ENCODE data around the gene PARG.
"Not testable (repeated sequence)": the region's sequence is repeated elsewhere in the genome, so short reads cannot be mapped to it uniquely, and the experiment has no call there.

PARG gene

GRCh38 chr10:49941447-49942338, at the start of gene PARG, which contains the start of gene TIMM23B:
TSS of gene PARG (minus strand) at chr10:49942027. CDS start at chr10:49941725, 302 bp downstream.
TSS of gene TIMM23B (plus strand) at chr10:49942053. CDS start at chr10:49942195, 142 bp downstream.
- DNase-seq: peak; percentile 86

- not testable (repeated sequence) for DNase-seq
Measured at GRCh38 chr10:49988376-49988775, 46.5 kb upstream of the PARG start, which contains the start of gene AGAP6. TSS of gene AGAP6 (plus strand) at chr10:49988406. CDS start at chr10:49988716, 310 bp downstream.

DNA sequence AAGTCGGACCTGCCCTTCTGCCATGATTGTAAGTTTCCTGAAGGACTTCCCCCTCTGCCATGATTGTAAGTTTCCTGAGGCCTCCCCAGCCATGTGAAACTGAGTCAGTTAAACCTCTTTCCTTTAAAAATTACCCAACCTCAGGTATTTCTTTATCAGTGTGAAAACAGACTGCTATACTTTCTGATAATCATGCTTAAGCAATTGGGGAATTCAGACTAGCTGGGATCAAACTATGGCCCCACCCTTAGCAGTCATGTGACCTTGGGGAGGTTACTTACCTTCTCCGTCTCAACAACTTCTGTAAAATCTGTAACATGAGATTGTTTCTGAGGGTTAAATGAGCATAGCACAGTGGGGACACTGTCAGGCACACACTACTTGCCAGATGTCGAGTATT, 45.4 kb upstream of the PARG start:
- DNase-seq: peak; percentile 4

- not testable (repeated sequence) for DNase-seq
Measured at GRCh38 chr10:49977756-49978155, 35.9 kb upstream of the PARG start.

DNA sequence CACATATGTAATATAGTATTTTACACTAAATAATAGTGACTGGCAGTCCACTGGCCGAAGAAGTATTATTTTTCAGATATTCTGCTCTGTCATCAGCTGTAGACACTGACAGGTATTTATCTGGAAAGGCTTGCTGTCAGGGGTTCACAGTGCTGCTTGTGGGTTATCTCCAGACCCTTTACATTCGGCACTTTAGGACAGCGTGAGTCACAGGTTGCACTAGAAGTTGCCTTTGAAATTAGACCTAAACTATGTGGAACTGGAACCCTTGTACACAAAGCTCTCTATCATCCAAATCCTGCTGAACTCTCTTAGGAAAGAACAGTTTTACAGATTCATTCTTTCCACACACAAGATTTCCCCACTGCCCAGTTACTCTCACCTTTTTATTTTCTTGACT, 30.3 kb upstream of the PARG start:
- not testable (repeated sequence) for DNase-seq

- DNase-seq: not testable (repeated sequence)
Measured at GRCh38 chr10:49971466-49971865, 29.6 kb upstream of the PARG start.

DNA sequence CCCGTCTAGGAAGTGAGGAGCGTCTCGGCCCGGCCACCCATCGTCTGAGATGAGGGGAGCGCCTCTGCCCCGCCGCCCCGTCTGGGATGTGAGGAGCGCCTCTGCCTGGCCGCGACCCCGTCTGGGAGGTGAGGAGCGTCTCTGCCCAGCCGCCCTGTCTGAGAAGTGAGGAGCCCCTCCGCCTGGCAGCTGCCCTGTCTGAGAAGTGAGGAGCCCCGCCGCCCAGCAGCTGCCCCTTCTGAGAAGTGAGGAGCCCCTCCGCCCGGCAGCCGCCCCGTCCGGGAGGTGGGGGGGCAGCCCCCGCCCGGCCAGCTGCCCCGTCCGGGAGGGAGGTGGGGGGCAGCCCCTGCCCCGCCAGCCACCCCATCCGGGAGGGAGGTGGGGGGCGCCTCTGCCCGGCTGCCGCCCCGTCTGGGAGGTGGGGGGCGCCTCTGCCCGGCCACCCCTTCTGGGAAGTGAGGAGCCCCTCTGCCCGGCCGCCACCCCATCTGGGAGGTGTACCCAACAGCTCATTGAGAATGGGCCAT, 28.6 kb upstream of the PARG start:
- not testable (repeated sequence) for DNase-seq

- peak; percentile 12 for DNase-seq
Measured at GRCh38 chr10:49953122-49953521, 11.3 kb upstream of the PARG start.

DNA sequence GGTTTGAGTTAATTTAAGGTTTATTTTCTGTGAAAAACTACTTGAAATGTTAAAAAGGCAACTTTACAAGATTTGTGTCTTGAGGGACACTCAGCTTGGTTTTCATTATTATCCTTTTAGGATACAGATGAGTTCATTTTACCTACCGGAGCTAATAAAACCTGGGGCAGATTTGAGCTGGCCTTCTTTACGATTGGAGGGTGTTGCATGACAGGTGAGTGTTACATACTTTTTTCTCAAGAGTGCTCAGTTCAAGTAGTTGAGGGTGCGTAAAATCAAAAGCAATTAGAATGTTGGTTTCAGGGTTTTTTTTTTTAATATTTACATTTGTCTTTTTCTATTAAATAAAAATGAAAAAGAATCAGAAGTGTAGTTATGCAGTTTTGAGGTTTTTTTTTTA, 10.2 kb upstream of the PARG start:
- DNase-seq: not testable (repeated sequence)

GRCh38 chr10:49948737-49949136, 6.9 kb upstream of the PARG start:
- DNase-seq: not testable (repeated sequence)

- DNase-seq: not testable (repeated sequence)
Measured at GRCh38 chr10:49948142-49948541, 6.3 kb upstream of the PARG start.

DNA sequence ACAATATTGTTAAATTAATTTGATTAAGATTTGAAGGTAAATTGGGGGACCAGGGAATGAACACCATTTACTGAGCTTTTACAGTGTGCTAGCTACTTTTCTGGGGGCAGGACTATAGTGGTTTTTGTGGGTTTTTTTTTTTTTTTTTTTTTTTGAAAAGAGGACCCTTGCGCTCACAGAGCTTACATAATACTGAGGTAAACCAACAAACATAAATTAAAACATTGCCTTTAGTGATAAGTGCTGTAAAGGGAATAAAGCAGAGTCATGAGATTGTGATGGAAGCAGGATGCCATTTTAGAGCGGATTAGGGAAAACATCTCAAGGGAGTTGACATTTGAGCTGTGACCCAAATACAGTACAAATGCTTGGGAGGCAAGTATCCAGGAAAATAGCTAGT, 1.8 kb upstream of the PARG start:
- DNase-seq: peak; percentile 22

DNA sequence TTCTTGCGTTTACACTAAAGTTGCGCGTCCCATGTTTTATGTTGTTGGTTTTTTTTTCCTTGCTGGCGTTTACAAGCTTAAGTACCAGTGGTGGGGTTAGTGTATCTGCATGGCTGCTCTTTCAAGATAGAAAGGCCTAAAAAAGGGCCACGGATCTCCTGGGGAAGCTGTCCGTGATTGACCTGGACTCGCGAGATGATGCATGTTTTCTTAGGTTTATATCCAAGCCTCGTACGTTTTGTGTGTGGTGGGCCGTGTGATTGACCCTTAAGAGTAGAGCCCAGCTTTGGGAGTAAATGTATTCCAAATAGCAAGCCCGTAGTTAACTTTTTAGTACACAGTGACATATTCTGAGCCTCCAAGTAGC, 495 bp upstream of the PARG start:
- DNase-seq: peak; percentile 23

- DNase-seq: not testable (repeated sequence)
Measured at GRCh38 chr10:49931959-49932728, 9.7 kb downstream of the PARG start.

DNA sequence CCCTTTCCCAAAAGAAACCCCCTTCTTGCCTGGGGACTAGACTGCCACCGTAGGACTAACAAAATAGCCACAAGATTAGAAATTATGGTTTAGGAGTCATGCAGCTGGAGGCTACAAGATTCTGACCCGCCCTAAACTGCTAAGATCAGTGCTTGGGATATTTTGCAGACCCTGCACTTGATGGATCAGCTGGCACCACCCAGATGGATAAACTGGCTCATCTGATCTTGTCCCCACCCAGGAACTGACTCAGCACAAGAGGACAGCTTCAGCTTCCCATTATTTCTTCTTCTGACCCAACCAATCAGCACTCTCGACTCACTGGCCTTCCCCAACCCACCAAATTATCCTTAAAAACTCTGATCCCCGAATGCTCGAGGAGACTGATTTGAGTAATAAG, 10.6 kb downstream of the PARG start:
- peak; percentile 36 for DNase-seq

GRCh38 chr10:49923572-49923971, 18.3 kb downstream of the PARG start:
- not testable (repeated sequence) for DNase-seq

- not testable (repeated sequence) for DNase-seq
Measured at GRCh38 chr10:49922041-49922440, 19.8 kb downstream of the PARG start.

- not testable (repeated sequence) for DNase-seq
Measured at GRCh38 chr10:49917927-49918326, 23.9 kb downstream of the PARG start.

- DNase-seq: not testable (repeated sequence)
Measured at GRCh38 chr10:49916451-49916850, 25.4 kb downstream of the PARG start.

GRCh38 chr10:49910295-49910694, 31.5 kb downstream of the PARG start:
- DNase-seq: not testable (repeated sequence)

DNA sequence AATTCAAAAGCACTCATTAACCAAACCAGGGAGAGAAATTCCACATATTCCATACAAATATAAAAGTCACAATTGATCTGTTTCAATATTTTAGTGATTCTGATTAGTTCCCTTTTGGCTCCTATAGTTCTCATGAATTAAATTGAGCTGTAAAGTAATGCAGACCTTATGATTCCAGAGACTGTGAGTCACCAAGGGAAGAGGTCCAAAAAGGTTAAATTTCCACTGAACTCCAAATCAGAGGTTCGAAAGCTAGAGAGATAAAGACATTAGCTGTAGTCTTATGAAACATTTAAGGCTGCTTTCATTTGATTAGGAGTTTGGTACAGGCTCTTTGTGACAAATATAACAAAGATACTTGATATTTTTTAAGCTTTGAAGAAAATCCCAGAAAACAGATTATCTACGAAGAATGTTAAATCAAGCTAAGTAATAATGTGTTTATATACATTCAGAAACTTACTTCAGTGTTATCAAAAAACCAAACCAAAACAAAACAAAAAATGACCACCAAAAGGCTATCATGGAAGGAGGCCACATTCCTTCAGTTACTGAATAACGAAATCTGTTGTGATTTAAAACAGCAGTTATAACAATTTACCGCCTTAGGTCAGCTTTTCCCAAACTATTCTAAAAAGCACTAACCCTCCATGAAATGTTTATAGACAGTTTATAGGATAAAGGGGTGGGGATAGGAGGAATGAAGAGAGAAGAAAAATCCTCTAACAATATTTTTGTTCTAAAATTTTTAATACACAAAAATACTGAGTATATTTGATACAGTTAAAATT, 33.3 kb downstream of the PARG start:
- not testable (repeated sequence) for DNase-seq

DNA sequence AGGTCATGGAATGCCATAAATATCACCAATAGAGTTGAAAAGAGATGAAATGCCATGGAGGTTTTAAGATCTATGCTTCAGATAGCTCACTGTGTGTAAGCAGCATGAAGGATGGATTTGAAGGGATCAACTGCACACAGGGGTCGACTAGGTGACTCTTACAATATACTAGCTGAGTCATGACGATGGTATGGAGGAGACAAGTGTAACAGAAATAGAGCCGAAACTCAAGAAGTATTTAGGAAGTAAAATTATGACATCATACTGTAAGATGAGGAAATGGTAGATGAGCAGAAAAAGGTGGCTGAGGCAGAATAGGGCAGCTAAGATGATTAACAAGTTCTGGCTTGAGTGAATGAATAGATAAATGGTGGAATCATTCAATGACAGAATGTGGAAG, 38.0 kb downstream of the PARG start:
- DNase-seq: not testable (repeated sequence)

Measured in hematopoietic multipotent progenitor cell treated with erythropoietin and hydrocortisone succinate and interleukin-3 and kit ligand, for 6 days (in vitro differentiated cells).